ENCODE data around the gene SNED1.

DNA sequence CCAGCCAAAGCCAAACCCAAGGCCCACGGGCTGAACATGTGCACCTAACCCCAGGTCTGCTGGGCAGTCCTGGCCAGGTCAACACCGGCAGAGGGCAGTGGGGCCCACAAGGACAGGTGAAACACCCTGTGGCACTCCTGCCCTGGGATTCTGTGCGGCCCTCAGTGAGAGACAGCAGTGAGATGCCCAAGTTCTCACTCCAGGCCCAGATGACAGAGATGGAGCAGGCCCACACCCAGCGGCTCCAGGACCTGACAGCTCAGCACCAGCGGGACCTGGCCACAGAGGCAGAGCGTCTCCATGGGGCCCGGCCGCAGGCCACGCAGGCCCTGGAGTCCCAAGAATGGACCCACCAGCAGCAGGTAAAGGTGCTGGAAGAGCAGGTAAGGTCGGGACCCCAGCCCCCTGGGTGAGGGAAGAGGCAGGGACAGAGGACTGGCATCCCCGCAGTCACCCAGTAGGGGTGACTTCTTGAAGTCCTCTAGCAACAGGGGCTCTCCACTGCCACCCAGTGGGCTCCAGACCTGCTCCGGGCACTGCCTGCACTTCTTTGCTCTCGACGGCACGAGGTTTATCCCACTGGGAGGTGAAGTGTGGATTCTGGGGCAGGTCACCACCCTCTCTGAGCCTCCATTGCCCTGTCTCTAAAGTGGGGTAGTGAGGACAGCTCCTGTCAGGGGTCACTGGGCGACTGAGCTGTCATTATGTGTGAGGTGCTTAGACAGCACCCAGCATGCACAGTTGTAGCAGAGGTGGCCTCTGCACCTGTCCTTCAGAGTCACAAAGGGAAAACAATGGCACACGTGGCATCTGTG lies 8.8 kb upstream of the SNED1 start:
- peak in 1 of 3 donors; percentile 10 for TF ChIP-seq CTCF (IDR thresholded peaks at IDR 0.05)
- no peak for TF ChIP-seq POLR2A (IDR thresholded peaks at IDR 0.05)
- no peak for TF ChIP-seq POLR2AphosphoS5 (IDR thresholded peaks at IDR 0.05)

All from breast epithelium (tissue), 3 donors.